ENCODE measurements around the gene TMEM117.

DNA sequence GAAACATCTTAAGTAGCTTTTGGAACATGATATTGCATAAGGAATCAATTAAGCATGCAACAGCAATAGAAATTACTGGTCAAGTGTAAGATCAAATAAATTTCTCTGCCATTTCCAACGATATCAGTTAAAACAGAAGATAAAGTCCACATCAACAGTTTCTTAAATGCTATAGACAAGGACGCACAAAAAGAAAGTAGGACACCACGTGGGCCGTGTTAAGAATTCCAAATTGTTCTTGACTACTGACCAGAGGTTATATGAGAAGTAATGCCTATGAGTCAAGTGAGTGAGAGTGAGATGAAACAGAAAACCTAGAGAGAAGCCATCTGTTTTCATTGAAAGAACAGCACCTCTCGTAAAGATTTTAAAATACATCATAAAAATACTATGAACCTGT lies 318.2 kb downstream of the TMEM117 start:
- TF ChIP-seq, protein P1, sequence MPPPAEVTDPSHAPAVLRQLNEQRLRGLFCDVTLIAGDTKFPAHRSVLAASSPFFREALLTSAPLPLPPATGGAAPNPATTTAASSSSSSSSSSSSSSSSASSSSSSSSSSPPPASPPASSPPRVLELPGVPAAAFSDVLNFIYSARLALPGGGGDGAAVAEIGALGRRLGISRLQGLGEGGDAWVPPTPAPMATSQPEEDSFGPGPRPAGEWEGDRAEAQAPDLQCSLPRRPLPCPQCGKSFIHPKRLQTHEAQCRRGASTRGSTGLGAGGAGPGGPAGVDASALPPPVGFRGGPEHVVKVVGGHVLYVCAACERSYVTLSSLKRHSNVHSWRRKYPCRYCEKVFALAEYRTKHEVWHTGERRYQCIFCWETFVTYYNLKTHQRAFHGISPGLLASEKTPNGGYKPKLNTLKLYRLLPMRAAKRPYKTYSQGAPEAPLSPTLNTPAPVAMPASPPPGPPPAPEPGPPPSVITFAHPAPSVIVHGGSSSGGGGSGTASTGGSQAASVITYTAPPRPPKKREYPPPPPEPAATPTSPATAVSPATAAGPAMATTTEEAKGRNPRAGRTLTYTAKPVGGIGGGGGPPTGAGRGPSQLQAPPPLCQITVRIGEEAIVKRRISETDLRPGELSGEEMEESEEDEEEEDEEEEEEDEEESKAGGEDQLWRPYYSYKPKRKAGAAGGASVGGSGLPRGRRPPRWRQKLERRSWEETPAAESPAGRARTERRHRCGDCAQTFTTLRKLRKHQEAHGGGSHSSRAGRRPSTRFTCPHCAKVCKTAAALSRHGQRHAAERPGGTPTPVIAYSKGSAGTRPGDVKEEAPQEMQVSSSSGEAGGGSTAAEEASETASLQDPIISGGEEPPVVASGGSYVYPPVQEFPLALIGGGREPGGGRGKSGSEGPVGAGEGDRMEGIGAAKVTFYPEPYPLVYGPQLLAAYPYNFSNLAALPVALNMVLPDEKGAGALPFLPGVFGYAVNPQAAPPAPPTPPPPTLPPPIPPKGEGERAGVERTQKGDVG (CRISPR knock-in tag; IDR thresholded peaks at IDR 0.05): no peak
- TF ChIP-seq CBX3 (IDR thresholded peaks at IDR 0.05; ENCODE audit: borderline replicate concordance, low read depth) (no peak), CBFB (IDR thresholded peaks at IDR 0.05; ENCODE audit: low read depth) (no peak), NBN (IDR thresholded peaks at IDR 0.05) (no peak), ZNF384 (IDR thresholded peaks at IDR 0.05; ENCODE audit: borderline replicate concordance, low read depth, low read length) (no peak), RBBP5 (conservative IDR thresholded peaks at IDR 0.05) (no peak)
- TF ChIP-seq, protein P2, sequence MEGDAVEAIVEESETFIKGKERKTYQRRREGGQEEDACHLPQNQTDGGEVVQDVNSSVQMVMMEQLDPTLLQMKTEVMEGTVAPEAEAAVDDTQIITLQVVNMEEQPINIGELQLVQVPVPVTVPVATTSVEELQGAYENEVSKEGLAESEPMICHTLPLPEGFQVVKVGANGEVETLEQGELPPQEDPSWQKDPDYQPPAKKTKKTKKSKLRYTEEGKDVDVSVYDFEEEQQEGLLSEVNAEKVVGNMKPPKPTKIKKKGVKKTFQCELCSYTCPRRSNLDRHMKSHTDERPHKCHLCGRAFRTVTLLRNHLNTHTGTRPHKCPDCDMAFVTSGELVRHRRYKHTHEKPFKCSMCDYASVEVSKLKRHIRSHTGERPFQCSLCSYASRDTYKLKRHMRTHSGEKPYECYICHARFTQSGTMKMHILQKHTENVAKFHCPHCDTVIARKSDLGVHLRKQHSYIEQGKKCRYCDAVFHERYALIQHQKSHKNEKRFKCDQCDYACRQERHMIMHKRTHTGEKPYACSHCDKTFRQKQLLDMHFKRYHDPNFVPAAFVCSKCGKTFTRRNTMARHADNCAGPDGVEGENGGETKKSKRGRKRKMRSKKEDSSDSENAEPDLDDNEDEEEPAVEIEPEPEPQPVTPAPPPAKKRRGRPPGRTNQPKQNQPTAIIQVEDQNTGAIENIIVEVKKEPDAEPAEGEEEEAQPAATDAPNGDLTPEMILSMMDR (IDR thresholded peaks at IDR 0.05 in 2 of 3, conservative IDR thresholded peaks at IDR 0.05 in 1 of 3; ENCODE audit: control insufficient read depth in 2 of 3, extremely low read depth in 1 of 3, insufficient read depth in 1 of 3, low read depth in 3 of 3, low read length in 3 of 3): no peak
